HEK293 (cell line): ENCODE results near the gene BTRC.

Experiments
- CTCF ChIA-PET: fragments of 350-600 bp; formaldehyde crosslinking; extraction: SDS; loops from one replicate; lab custom pipeline; 2021; ENCODE audit warnings: antibody characterized with exemption; lab: Yijun Ruan, JAX
- POLR2A ChIA-PET: fragments of 300-600 bp; formaldehyde crosslinking; extraction: SDS; loops from one replicate; lab custom pipeline; 2020; ENCODE audit warnings: antibody characterized with exemption, inconsistent platforms; lab: Yijun Ruan, JAX
- H3K27ac ChIP-seq: fragments of 200-500 bp; sonication (Bioruptor generic); 2 replicates; pipeline ENCODE4 v1.5.1; 2014; ENCODE audit warnings: low read depth, low read length, control low read depth, inconsistent platforms; ENCODE audit errors: extremely low read depth
- H3K36me3 ChIP-seq, 2 experiments: fragments of 200-500 bp in 1 of 2; sonication (Bioruptor generic) in 1 of 2; 1 replicate in 1 of 2; 2 replicates in 1 of 2; pipeline ENCODE4 v1.5.1; 2014 to 2017; ENCODE audit warnings: inconsistent platforms in 2 of 2, low read length in 2 of 2; ENCODE audit not compliant: control insufficient read depth in 2 of 2, insufficient read depth in 1 of 2
- H3K4me1 ChIP-seq: fragments of 200-500 bp; sonication (Bioruptor generic); 2 replicates; pipeline ENCODE4 v1.5.1; 2014; ENCODE audit warnings: mild to moderate bottlenecking, low read length, inconsistent platforms; ENCODE audit not compliant: control insufficient read depth, insufficient read depth
- H3K4me3 ChIP-seq: 2 replicates; pipeline ENCODE4 v1.5.1; 2011; ENCODE audit warnings: low read depth, mild to moderate bottlenecking, control low read depth, low read length, moderate library complexity
- H3K9me3 ChIP-seq: fragments of 200-500 bp; sonication (Bioruptor generic); 2 replicates; pipeline ENCODE4 v1.5.1; 2014; ENCODE audit warnings: low read depth, low read length, inconsistent platforms; ENCODE audit not compliant: control insufficient read depth, insufficient read depth
- FEZF1 ChIP-seq: fragments of 450-650 bp; formaldehyde crosslinking; IDR thresholded peaks from 2 replicates; pipeline ENCODE4 v1.5.1; 2016; ENCODE audit warnings: missing biosample characterization, missing genetic modification characterization
- GLIS1 ChIP-seq: fragments of 450-650 bp; formaldehyde crosslinking; IDR thresholded peaks from 2 replicates; pipeline ENCODE4 v1.5.1; 2016; ENCODE audit warnings: missing biosample characterization, missing genetic modification characterization
- IKZF3 ChIP-seq: fragments of 450-650 bp; IDR thresholded peaks from 2 replicates; pipeline ENCODE4 v1.5.0; 2018; ENCODE audit warnings: missing biosample characterization, mild to moderate bottlenecking, missing genetic modification characterization, moderate library complexity
- OSR2 ChIP-seq: fragments of 450-650 bp; formaldehyde crosslinking; IDR thresholded peaks from 2 replicates; pipeline ENCODE4 v1.5.1; 2016; ENCODE audit warnings: missing biosample characterization, missing genetic modification characterization
- PRDM1 ChIP-seq: fragments of 450-650 bp; formaldehyde crosslinking; IDR thresholded peaks from 2 replicates; pipeline ENCODE4; 2016; ENCODE audit warnings: missing biosample characterization, missing genetic modification characterization
- SP7 ChIP-seq: fragments of 450-650 bp; formaldehyde crosslinking; IDR thresholded peaks from 2 replicates; pipeline ENCODE4 v1.5.1; 2016; ENCODE audit warnings: missing biosample characterization, missing genetic modification characterization
- TCF7L2 ChIP-seq: IDR thresholded peaks from 2 replicates; pipeline ENCODE4 v1.6.1; 2011; ENCODE audit warnings: low read depth, mild to moderate bottlenecking, inconsistent platforms, low read length, moderate library complexity, borderline replicate concordance
- TRIM28 ChIP-seq: IDR thresholded peaks from 2 replicates; pipeline ENCODE4 v1.6.1; 2011; ENCODE audit warnings: low read length, control low read depth, borderline replicate concordance
- WT1 ChIP-seq: fragments of 450-650 bp; formaldehyde crosslinking; IDR thresholded peaks from 2 replicates; pipeline ENCODE4 v1.5.1; 2016; ENCODE audit warnings: missing biosample characterization, missing genetic modification characterization
- ZBTB17 ChIP-seq: fragments of 450-650 bp; formaldehyde crosslinking; IDR thresholded peaks from 2 replicates; pipeline ENCODE4 v1.5.1; 2016; ENCODE audit warnings: missing biosample characterization, missing genetic modification characterization
- ZBTB20 ChIP-seq: fragments of 450-650 bp; formaldehyde crosslinking; IDR thresholded peaks from 2 replicates; pipeline ENCODE4 v1.5.1; 2016; ENCODE audit warnings: missing biosample characterization, missing genetic modification characterization
- ZFP69B ChIP-seq: fragments of 450-650 bp; formaldehyde crosslinking; IDR thresholded peaks from 2 replicates; pipeline ENCODE4 v1.5.1; 2016; ENCODE audit warnings: missing biosample characterization, missing genetic modification characterization
- ZNF2 ChIP-seq: fragments of 450-650 bp; formaldehyde crosslinking; IDR thresholded peaks from 2 replicates; pipeline ENCODE4 v1.5.1; 2016; ENCODE audit warnings: missing biosample characterization, missing genetic modification characterization
- ZNF350 ChIP-seq: fragments of 450-650 bp; formaldehyde crosslinking; IDR thresholded peaks from 2 replicates; pipeline ENCODE4 v1.5.0; 2017; ENCODE audit warnings: missing biosample characterization, mild to moderate bottlenecking, missing genetic modification characterization
- ZNF366 ChIP-seq: fragments of 450-650 bp; formaldehyde crosslinking; conservative IDR thresholded peaks from 2 replicates; pipeline ENCODE4 v1.5.1; 2016; ENCODE audit warnings: missing biosample characterization, missing genetic modification characterization
- ZNF433 ChIP-seq: fragments of 450-650 bp; formaldehyde crosslinking; IDR thresholded peaks from 2 replicates; pipeline ENCODE4 v1.5.1; 2016; ENCODE audit warnings: missing biosample characterization, missing genetic modification characterization, low read depth
- ZNF449 ChIP-seq: fragments of 450-650 bp; formaldehyde crosslinking; IDR thresholded peaks from 2 replicates; pipeline ENCODE4 v1.5.1; 2017; ENCODE audit warnings: missing biosample characterization, mild to moderate bottlenecking, missing genetic modification characterization, moderate library complexity
- ZNF501 ChIP-seq: fragments of 450-650 bp; formaldehyde crosslinking; IDR thresholded peaks from 2 replicates; pipeline ENCODE4 v1.5.1; 2016; ENCODE audit warnings: missing biosample characterization, missing genetic modification characterization
- ZNF549 ChIP-seq: fragments of 450-650 bp; IDR thresholded peaks from 2 replicates; pipeline ENCODE4 v1.5.1; 2018; ENCODE audit warnings: missing biosample characterization, missing genetic modification characterization, mild to moderate bottlenecking, inconsistent platforms, moderate library complexity
- ZNF600 ChIP-seq: fragments of 450-650 bp; formaldehyde crosslinking; IDR thresholded peaks from 2 replicates; pipeline ENCODE4 v1.5.1; 2016; ENCODE audit warnings: missing biosample characterization, missing genetic modification characterization
- ZNF692 ChIP-seq: fragments of 450-650 bp; formaldehyde crosslinking; IDR thresholded peaks from 2 replicates; pipeline ENCODE4 v1.5.1; 2016; ENCODE audit warnings: missing biosample characterization, missing genetic modification characterization
- TF ChIP-seq, protein P1 (sequence below): fragments of 450-650 bp; formaldehyde crosslinking; IDR thresholded peaks from 2 replicates; pipeline ENCODE4 v1.5.1; 2017; ENCODE audit warnings: missing biosample characterization, missing genetic modification characterization
- TF ChIP-seq, protein P2 (sequence below): fragments of 450-650 bp; formaldehyde crosslinking; IDR thresholded peaks from 2 replicates; pipeline ENCODE4 v1.5.1; 2016; ENCODE audit warnings: missing biosample characterization, missing genetic modification characterization

BTRC gene

GRCh38 chr10:101450277-101451080 lies 96.5 kb downstream of the BTRC start:
- Histone ChIP-seq H3K4me1 (peaks cover 72% of the 10 kb centered on the region), H3K27ac (no peak overlapping the region), H3K36me3 (no peaks in the 10 kb centered on the region), H3K9me3 (no peaks in the 10 kb centered on the region), H3K4me3 (no peak overlapping the region)
- ChIA-PET CTCF (interaction anchor here (0.5 to 3.3 kb wide), 9 partner anchors 9 to 236 kb away, joined by 3 to 26 read pairs (median 4); no protein-coding TSS in a partner anchor), POLR2A (interaction anchor here (1.2 kb wide), 1 partner anchor 12 kb away, joined by 3 read pairs; no protein-coding TSS in a partner anchor)
- TF ChIP-seq, protein P1, sequence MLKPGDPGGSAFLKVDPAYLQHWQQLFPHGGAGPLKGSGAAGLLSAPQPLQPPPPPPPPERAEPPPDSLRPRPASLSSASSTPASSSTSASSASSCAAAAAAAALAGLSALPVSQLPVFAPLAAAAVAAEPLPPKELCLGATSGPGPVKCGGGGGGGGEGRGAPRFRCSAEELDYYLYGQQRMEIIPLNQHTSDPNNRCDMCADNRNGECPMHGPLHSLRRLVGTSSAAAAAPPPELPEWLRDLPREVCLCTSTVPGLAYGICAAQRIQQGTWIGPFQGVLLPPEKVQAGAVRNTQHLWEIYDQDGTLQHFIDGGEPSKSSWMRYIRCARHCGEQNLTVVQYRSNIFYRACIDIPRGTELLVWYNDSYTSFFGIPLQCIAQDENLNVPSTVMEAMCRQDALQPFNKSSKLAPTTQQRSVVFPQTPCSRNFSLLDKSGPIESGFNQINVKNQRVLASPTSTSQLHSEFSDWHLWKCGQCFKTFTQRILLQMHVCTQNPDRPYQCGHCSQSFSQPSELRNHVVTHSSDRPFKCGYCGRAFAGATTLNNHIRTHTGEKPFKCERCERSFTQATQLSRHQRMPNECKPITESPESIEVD = peak; percentile 78
- TF ChIP-seq ZNF2 (tag by site-specific recombination) = no peak
- no peak for TF ChIP-seq ZNF350 (tag by site-specific recombination)
- 0 out of 2 replicates have a peak, but pooled peaks have one; percentile 14 for TF ChIP-seq ZNF600
- TF ChIP-seq ZNF366 (tag by site-specific recombination) = 0 out of 2 replicates have a peak, but pooled peaks have one; percentile 11
- TF ChIP-seq, protein P2, sequence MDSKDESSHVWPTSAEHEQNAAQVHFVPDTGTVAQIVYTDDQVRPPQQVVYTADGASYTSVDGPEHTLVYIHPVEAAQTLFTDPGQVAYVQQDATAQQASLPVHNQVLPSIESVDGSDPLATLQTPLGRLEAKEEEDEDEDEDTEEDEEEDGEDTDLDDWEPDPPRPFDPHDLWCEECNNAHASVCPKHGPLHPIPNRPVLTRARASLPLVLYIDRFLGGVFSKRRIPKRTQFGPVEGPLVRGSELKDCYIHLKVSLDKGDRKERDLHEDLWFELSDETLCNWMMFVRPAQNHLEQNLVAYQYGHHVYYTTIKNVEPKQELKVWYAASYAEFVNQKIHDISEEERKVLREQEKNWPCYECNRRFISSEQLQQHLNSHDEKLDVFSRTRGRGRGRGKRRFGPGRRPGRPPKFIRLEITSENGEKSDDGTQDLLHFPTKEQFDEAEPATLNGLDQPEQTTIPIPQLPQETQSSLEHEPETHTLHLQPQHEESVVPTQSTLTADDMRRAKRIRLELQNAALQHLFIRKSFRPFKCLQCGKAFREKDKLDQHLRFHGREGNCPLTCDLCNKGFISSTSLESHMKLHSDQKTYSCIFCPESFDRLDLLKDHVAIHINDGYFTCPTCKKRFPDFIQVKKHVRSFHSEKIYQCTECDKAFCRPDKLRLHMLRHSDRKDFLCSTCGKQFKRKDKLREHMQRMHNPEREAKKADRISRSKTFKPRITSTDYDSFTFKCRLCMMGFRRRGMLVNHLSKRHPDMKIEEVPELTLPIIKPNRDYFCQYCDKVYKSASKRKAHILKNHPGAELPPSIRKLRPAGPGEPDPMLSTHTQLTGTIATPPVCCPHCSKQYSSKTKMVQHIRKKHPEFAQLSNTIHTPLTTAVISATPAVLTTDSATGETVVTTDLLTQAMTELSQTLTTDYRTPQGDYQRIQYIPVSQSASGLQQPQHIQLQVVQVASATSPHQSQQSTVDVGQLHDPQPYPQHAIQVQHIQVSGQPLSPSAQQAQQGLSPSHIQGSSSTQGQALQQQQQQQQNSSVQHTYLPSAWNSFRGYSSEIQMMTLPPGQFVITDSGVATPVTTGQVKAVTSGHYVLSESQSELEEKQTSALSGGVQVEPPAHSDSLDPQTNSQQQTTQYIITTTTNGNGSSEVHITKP (tag by site-specific recombination) = peak; percentile 33
- 0 out of 2 replicates have a peak, but pooled peaks have one; percentile 13 for TF ChIP-seq OSR2
- TF ChIP-seq FEZF1 (tag by site-specific recombination) = peak; percentile 83
- peak; percentile 89 for TF ChIP-seq ZFP69B (tag by site-specific recombination)
- no peak for TF ChIP-seq ZNF433 (tag by site-specific recombination)
- TF ChIP-seq ZNF549 (tag by site-specific recombination) = no peak
- peak; percentile 36 for TF ChIP-seq SP7 (tag by site-specific recombination)
- 0 out of 2 replicates have a peak, but pooled peaks have one; percentile 40 for TF ChIP-seq ZNF501
- peak; percentile 61; the same call in 1 of the 2 replicates for TF ChIP-seq IKZF3
- peak; percentile 79; the same call in 1 of the 2 replicates for TF ChIP-seq TRIM28
- TF ChIP-seq WT1 (tag by site-specific recombination) = 0 out of 2 replicates have a peak, but pooled peaks have one; percentile 31
- peak; percentile 75 for TF ChIP-seq ZBTB17
- TF ChIP-seq GLIS1 (tag by site-specific recombination) = peak; percentile 47; the same call in 1 of the 2 replicates
- peak; percentile 81 for TF ChIP-seq TCF7L2
- peak; percentile 77 for TF ChIP-seq PRDM1
- TF ChIP-seq ZBTB20 = peak; percentile 57; the same call in 1 of the 2 replicates
- TF ChIP-seq ZNF449 (tag by site-specific recombination) = no peak
- TF ChIP-seq ZNF692 (tag by site-specific recombination) = peak; percentile 95
